Measurements from ENCODE around the gene SEPSECS. TPM values are rescaled to one million over a fixed set of nuclear protein-coding genes. Genes with fewer than 3 reads are reported as not detected.

The SEPSECS gene
- total RNA-seq, 1 donor from 2014 or later, result 10.8 TPM

- DNase-seq (ENCODE audit: low spot score), result no peak
Observed at GRCh38 chr4:25081866-25082471, 78.3 kb downstream of the SEPSECS start.

DNA sequence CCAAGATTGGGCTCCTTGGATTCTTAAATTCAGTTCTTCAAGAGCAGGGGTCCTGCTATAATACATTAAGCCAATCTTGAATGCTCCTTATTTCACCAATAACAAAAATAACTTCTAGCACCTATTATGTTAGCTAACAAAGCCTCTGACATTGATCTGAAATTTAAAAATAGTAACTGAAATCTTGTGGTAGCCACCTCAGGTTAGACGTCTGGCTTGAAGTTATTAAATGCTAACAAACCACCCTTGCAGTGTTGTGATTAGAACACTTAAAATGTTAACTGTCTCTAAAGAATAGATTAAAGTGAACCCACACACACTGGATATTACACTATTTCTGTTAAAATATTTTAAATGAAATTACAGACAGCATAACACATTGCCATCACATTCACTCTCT, 79.7 kb downstream of the SEPSECS start:
- no peak for DNase-seq (ENCODE audit: low spot score)

- no peak for DNase-seq (ENCODE audit: low spot score)
Observed at GRCh38 chr4:25078523-25078922, 81.7 kb downstream of the SEPSECS start.

- no peak for DNase-seq (ENCODE audit: low spot score)
Observed at GRCh38 chr4:25076625-25077398, 83.4 kb downstream of the SEPSECS start.

- peak; percentile 44 for DNase-seq (ENCODE audit: low spot score)
Observed at GRCh38 chr4:25075851-25076250, 84.4 kb downstream of the SEPSECS start.

DNA sequence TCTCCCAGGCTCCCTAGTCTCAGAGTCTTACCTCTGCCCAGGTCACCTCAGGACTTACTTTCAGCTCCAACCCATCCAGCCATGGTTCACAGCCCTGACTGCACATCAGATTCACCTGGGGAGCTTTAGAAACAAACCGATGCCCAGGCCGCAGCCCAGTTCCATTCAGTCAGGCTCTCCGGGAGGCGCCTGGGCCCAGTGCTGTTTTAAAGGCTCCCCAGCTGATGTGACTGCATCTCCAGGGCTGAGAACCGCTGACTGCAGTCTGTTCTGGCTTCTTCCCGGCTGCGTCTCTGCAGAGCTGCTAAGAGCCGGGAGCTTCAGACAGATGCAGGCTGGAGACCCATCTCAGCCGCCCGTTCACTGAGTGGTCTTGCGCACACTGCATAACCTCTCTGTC, 85.1 kb downstream of the SEPSECS start:
- DNase-seq (ENCODE audit: low spot score), result no peak

DNA sequence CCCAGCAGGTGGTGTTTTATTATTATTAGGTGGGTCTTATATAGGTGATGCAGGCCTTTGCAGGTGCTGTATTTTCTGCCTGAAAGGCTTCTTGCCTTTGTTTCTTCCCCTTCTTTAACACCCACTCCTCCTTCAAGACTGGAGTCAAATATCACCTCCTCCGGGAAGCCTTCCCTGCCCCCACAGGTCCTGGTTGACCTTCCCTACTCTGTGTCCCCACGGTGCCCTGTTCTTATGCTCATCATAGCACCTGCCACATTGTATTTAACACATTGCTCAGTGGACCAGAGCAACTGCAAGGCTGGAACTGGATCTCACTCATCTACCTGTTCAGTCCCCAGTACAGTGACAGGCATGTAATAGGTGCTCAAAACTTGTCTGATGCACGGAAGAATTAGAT, 89.7 kb downstream of the SEPSECS start:
- DNase-seq (ENCODE audit: low spot score), result no peak

Other genes with a start within 250 kb of the SEPSECS start
- 25.5 TPM for gene CCDC149, start 247.4 kb downstream of the SEPSECS start, total RNA-seq
- gene LGI2, start 129.5 kb downstream of the SEPSECS start, total RNA-seq, result 1.5 TPM
- gene PI4K2B, start 73.6 kb upstream of the SEPSECS start, total RNA-seq, result 12.5 TPM
- 14.2 TPM for gene ZCCHC4, start 152.3 kb upstream of the SEPSECS start, total RNA-seq
- gene ANAPC4, start 216.8 kb upstream of the SEPSECS start, total RNA-seq, result 44.0 TPM